Transverse colon (tissue), 4 donors: Measurements from ENCODE around the gene CCDC167.

Experiments
- EP300 ChIP-seq: sonication (generic); formaldehyde crosslinking; IDR thresholded peaks from one replicate; pipeline ENCODE4 v1.6.1; 2017; ENCODE audit warnings: antibody characterized with exemption, low read depth
- POLR2A ChIP-seq: fragments of 450-650 bp; IDR thresholded peaks from one replicate; pipeline ENCODE4 v1.6.1; 2016; ENCODE audit warnings: antibody characterized with exemption, mild to moderate bottlenecking, moderate library complexity
- POLR2AphosphoS5 ChIP-seq, 3 donors: sonication (generic); formaldehyde crosslinking; IDR thresholded peaks; one replicate each; pipeline ENCODE4 v1.6.1; 2016; ENCODE audit warnings: antibody characterized with exemption in 3 of 3
- TF ChIP-seq, protein P1 (sequence below), 5 experiments: fragments of 200-600 bp in 3 of 5; fragments of 450-650 bp in 2 of 5; sonication (generic) in 3 of 5; IDR thresholded peaks; 1 replicate in 2 of 5; 2 replicates in 3 of 5; pipeline ENCODE4 v1.5.1; 2016 to 2017; ENCODE audit warnings: antibody characterized with exemption in 5 of 5, inconsistent platforms in 3 of 5, mild to moderate bottlenecking in 2 of 5, moderate library complexity in 1 of 5

DNA sequence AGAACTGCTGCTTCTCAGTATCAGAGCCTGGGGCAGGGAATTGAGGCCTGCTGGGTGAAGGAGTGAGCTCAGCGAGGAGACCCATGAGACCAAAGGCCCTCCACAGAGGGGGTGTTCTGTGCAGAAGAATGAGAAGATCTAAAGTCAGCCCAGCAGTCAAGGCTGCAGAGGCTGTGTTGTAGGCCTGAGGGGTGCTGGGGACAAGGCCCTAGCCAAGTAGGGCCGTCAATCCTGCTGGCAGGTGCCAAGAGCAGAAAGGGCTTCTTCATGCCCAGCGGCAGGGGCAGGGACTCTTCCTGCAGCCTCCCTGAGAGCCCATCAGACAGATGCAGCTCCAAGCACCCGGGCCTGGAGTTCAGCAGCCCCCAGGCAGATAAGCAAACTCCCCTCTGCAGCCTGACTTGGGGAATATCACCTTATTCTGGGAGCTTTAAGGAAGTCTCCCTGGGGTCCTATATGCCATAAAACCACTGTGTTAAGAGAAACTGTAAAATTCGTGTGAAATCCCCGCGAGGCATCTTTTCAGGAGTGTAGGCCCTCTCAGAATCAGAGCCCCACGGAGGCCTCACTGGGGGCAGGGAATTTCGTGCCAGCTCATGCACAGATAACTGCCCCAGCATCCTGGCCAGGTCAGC lies 9.0 kb downstream of the CCDC167 start:
- TF ChIP-seq, protein P1, sequence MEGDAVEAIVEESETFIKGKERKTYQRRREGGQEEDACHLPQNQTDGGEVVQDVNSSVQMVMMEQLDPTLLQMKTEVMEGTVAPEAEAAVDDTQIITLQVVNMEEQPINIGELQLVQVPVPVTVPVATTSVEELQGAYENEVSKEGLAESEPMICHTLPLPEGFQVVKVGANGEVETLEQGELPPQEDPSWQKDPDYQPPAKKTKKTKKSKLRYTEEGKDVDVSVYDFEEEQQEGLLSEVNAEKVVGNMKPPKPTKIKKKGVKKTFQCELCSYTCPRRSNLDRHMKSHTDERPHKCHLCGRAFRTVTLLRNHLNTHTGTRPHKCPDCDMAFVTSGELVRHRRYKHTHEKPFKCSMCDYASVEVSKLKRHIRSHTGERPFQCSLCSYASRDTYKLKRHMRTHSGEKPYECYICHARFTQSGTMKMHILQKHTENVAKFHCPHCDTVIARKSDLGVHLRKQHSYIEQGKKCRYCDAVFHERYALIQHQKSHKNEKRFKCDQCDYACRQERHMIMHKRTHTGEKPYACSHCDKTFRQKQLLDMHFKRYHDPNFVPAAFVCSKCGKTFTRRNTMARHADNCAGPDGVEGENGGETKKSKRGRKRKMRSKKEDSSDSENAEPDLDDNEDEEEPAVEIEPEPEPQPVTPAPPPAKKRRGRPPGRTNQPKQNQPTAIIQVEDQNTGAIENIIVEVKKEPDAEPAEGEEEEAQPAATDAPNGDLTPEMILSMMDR (IDR thresholded peaks at IDR 0.05) = no peak
- TF ChIP-seq POLR2AphosphoS5 (IDR thresholded peaks at IDR 0.05) (no peak), POLR2A (no peak), EP300 (no peak)
